H9 (cell line): Measurements from ENCODE around the gene SLC25A18. TPM values are rescaled to one million over a fixed set of nuclear protein-coding genes. Genes with fewer than 3 reads are reported as not detected.

ENCODE experiments used
- DNase-seq: peaks from one replicate; pipeline ENCODE4 v3.0.0-alpha.2; 2017
- H2AFZ ChIP-seq: one replicate; pipeline ENCODE4 v1.6.1; 2013; ENCODE audit warnings: mild to moderate bottlenecking, low read length, control low read depth, moderate library complexity
- H2AK5ac ChIP-seq: 2 replicates; pipeline ENCODE4 v1.6.1; 2013; ENCODE audit warnings: low read length, control low read depth, mixed read lengths; ENCODE audit not compliant: insufficient read length
- H2BK120ac ChIP-seq: one replicate; pipeline ENCODE4 v1.6.1; 2013; ENCODE audit warnings: low read depth, mild to moderate bottlenecking, low read length, control low read depth, inconsistent platforms; ENCODE audit not compliant: poor library complexity, severe bottlenecking
- H2BK12ac ChIP-seq: 2 replicates; pipeline ENCODE4 v1.6.1; 2013; ENCODE audit warnings: low read length, control low read depth, mixed read lengths, low read depth; ENCODE audit not compliant: insufficient read length
- H2BK15ac ChIP-seq: 2 replicates; pipeline ENCODE4 v1.6.1; 2013; ENCODE audit warnings: low read depth, low read length, control low read depth
- H2BK20ac ChIP-seq: one replicate; pipeline ENCODE4 v1.6.1; 2013; ENCODE audit warnings: low read depth, mild to moderate bottlenecking, low read length, control low read depth, inconsistent platforms; ENCODE audit not compliant: poor library complexity, severe bottlenecking
- H2BK5ac ChIP-seq: 2 replicates; pipeline ENCODE4 v1.6.1; 2013; ENCODE audit warnings: low read length, control low read depth, mixed read lengths; ENCODE audit not compliant: insufficient read length
- H3K14ac ChIP-seq: 2 replicates; pipeline ENCODE4 v1.6.1; 2013; ENCODE audit warnings: low read length, control low read depth; ENCODE audit not compliant: insufficient read depth
- H3K18ac ChIP-seq: 2 replicates; pipeline ENCODE4 v1.6.1; 2013; ENCODE audit warnings: low read depth, mild to moderate bottlenecking, mixed read lengths, low read length, control low read depth; ENCODE audit not compliant: insufficient read length
- H3K23ac ChIP-seq: 2 replicates; pipeline ENCODE4 v1.6.1; 2013; ENCODE audit warnings: low read length, control low read depth, mixed read lengths, low read depth; ENCODE audit not compliant: insufficient read length
- H3K23me2 ChIP-seq: 2 replicates; pipeline ENCODE4 v1.6.1; 2013; ENCODE audit warnings: low read depth, mild to moderate bottlenecking, mixed read lengths, low read length, control low read depth; ENCODE audit not compliant: insufficient read length, poor library complexity, severe bottlenecking
- H3K27ac ChIP-seq: 2 replicates; pipeline ENCODE4 v1.5.1; 2013; ENCODE audit warnings: low read length, control low read depth, mixed read lengths, low read depth; ENCODE audit not compliant: insufficient read length
- H3K27me3 ChIP-seq: 2 replicates; pipeline ENCODE4 v1.6.1; 2013; ENCODE audit warnings: low read length, control low read depth, inconsistent platforms; ENCODE audit not compliant: insufficient read depth
- H3K4ac ChIP-seq: 2 replicates; pipeline ENCODE4 v1.6.1; 2013; ENCODE audit warnings: low read depth, mild to moderate bottlenecking, control low read depth, inconsistent platforms, low read length, moderate library complexity
- H3K4me1 ChIP-seq: 2 replicates; pipeline ENCODE4 v1.6.1; 2013; ENCODE audit warnings: low read length, control low read depth, inconsistent platforms; ENCODE audit not compliant: insufficient read depth
- H3K4me2 ChIP-seq: 2 replicates; pipeline ENCODE4 v1.6.1; 2013; ENCODE audit warnings: low read length, control low read depth, mixed read lengths; ENCODE audit not compliant: insufficient read length, insufficient read depth
- H3K56ac ChIP-seq: 2 replicates; pipeline ENCODE4 v1.6.1; 2013; ENCODE audit warnings: low read depth, mild to moderate bottlenecking, mixed read lengths, low read length, control low read depth; ENCODE audit not compliant: insufficient read length
- H3K79me1 ChIP-seq: 2 replicates; pipeline ENCODE4 v1.6.1; 2013; ENCODE audit warnings: low read depth, mild to moderate bottlenecking, moderate library complexity, low read length, control low read depth, inconsistent platforms; ENCODE audit not compliant: insufficient read depth, poor library complexity, severe bottlenecking
- H3K79me2 ChIP-seq: 2 replicates; pipeline ENCODE4 v1.6.1; 2013; ENCODE audit warnings: low read length, control low read depth, inconsistent platforms; ENCODE audit not compliant: insufficient read depth
- H3K9ac ChIP-seq: 2 replicates; pipeline ENCODE4 v1.6.1; 2013; ENCODE audit warnings: low read length, control low read depth, mixed read lengths; ENCODE audit not compliant: insufficient read length; ENCODE audit errors: extremely low read depth
- H3K9me3 ChIP-seq: one replicate; pipeline ENCODE4 v1.6.1; 2013; ENCODE audit warnings: low read depth, low read length, inconsistent platforms; ENCODE audit not compliant: control insufficient read depth
- H3T11ph ChIP-seq: one replicate; pipeline ENCODE4 v1.6.1; 2013; ENCODE audit warnings: mild to moderate bottlenecking, low read length, control low read depth, inconsistent platforms
- H4K20me1 ChIP-seq: one replicate; pipeline ENCODE4 v1.6.1; 2013; ENCODE audit not compliant: control insufficient read depth, insufficient read length, insufficient read depth
- H4K5ac ChIP-seq: 2 replicates; pipeline ENCODE4 v1.6.1; 2013; ENCODE audit warnings: low read depth, mild to moderate bottlenecking, mixed read lengths, low read length, control low read depth; ENCODE audit not compliant: insufficient read length
- H4K8ac ChIP-seq: replicated peaks from 2 replicates; pipeline ENCODE4 v1.6.1; 2013; ENCODE audit warnings: low read length, control low read depth, mixed read lengths, low read depth; ENCODE audit not compliant: insufficient read length
- H4K91ac ChIP-seq: 2 replicates; pipeline ENCODE4 v1.6.1; 2013; ENCODE audit warnings: low read depth, mild to moderate bottlenecking, moderate library complexity, mixed read lengths, low read length, control low read depth; ENCODE audit not compliant: insufficient read length
- H3K27ac Mint-ChIP-seq, 3 experiments: 2 replicates in 2 of 3; 3 replicates in 1 of 3; pipeline ENCODE4 v1.8.0; 2020 to 2021; ENCODE audit warnings: mixed read lengths in 3 of 3, mild to moderate bottlenecking in 1 of 3, moderate library complexity in 1 of 3
- H3K27me3 Mint-ChIP-seq: 2 replicates; pipeline ENCODE4 v1.8.0; 2021; ENCODE audit warnings: low read depth, mild to moderate bottlenecking, moderate library complexity, mixed read lengths
- H3K36me3 Mint-ChIP-seq, 3 experiments: 2 replicates in 2 of 3; 3 replicates in 1 of 3; pipeline ENCODE4 v1.8.0; 2020 to 2021; ENCODE audit warnings: low read depth in 3 of 3, mixed read lengths in 3 of 3; ENCODE audit not compliant: insufficient read depth in 1 of 3
- H3K4me1 Mint-ChIP-seq, 2 experiments: 2 replicates each; pipeline ENCODE4 v1.8.0; 2020; ENCODE audit warnings: mixed read lengths in 2 of 2
- H3K4me3 Mint-ChIP-seq, 2 experiments: 2 replicates in 1 of 2; 3 replicates in 1 of 2; pipeline ENCODE4 v1.8.0; 2020 to 2021; ENCODE audit warnings: mild to moderate bottlenecking in 2 of 2, mixed read lengths in 2 of 2, moderate library complexity in 1 of 2
- H3K9me3 Mint-ChIP-seq, 2 experiments: 2 replicates in 1 of 2; 3 replicates in 1 of 2; pipeline ENCODE4 v1.8.0; 2020; ENCODE audit warnings: mild to moderate bottlenecking in 2 of 2, mixed read lengths in 2 of 2, moderate library complexity in 1 of 2
- CTCF ChIP-seq: fragments of 200-600 bp; sonication (generic); conservative IDR thresholded peaks from 3 replicates; pipeline ENCODE4 v1.8.0; 2021; ENCODE audit warnings: antibody characterized with exemption, mild to moderate bottlenecking
- WGBS: extraction: QIAGEN DNeasy Blood & Tissue Kit; methylation state at CpG from one replicate; pipeline ENCODE4 v1.1.7; 2013; ENCODE audit warnings: missing lambda C conversion rate, low lambda C conversion rate, mixed read lengths; ENCODE audit not compliant: insufficient read length; ENCODE audit errors: extremely low coverage; 5-methylcytosine and 5-hydroxymethylcytosine counted together
- total RNA-seq: library from RNA; stranded (reverse); gene quantifications from 2 replicates; pipeline ENCODE4 v1.2.1, GENCODE V29; 2021

Gene SLC25A18
- total RNA-seq, 1 experiment from 2014 or later: 2.3 TPM

DNA sequence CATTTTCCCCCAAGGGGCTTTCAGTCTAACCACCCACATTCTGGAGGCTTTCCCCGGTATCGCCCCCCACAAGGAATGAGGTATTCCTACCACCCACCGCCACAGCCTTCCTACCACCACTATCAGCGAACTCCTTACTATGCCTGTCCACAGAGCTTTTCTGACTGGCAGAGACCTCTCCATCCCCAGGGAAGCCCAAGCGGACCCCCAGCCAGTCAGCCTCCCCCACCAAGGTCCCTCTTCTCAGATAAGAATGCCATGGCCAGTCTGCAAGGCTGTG, 14.6 kb upstream of the SLC25A18 start:
- peak overlapping the region in 2 of 3 experiments; percentile 35 to 86; a peak in 3 of 7 replicates for H3K27ac Mint-ChIP-seq
- peaks cover 60 to 90% (median 76%) of the 10 kb centered on the region in 3 experiments for H3K36me3 Mint-ChIP-seq
- no peaks in the 10 kb centered on the region for H3K27me3 Mint-ChIP-seq

More for the DNA sequence above, 14.6 kb upstream of the SLC25A18 start:
- H3K4me2 ChIP-seq: no peak overlapping the region
- no peak overlapping the region for H2BK120ac ChIP-seq
- no peak overlapping the region for H3K27ac ChIP-seq
- H4K8ac ChIP-seq: no peak overlapping the region
- no peaks in the 10 kb centered on the region for H3K79me2 ChIP-seq
- H4K5ac ChIP-seq: no peak overlapping the region
- Mint-ChIP-seq H3K4me3 (no peak overlapping the region), H3K9me3 (no peaks in the 10 kb centered on the region; a peak in 1 of 5 replicates), H3K4me1 (no peaks in the 10 kb centered on the region)
- no peak overlapping the region for H2BK15ac ChIP-seq
- TF ChIP-seq CTCF: no peak
- no peak overlapping the region for H3K23ac ChIP-seq
- no peak overlapping the region for H2AFZ ChIP-seq
- no peak overlapping the region for H2BK5ac ChIP-seq
- no peak overlapping the region for H3K18ac ChIP-seq
- no peak overlapping the region for H4K91ac ChIP-seq
- no peak overlapping the region for H3K56ac ChIP-seq
- H3K9me3 ChIP-seq: no peaks in the 10 kb centered on the region
- no peak overlapping the region for H2BK20ac ChIP-seq
- H4K20me1 ChIP-seq: no peaks in the 10 kb centered on the region
- no peaks in the 10 kb centered on the region for H3K27me3 ChIP-seq
- H3K9ac ChIP-seq: no peak overlapping the region
- DNase-seq: no peak
- no peak overlapping the region for H2AK5ac ChIP-seq
- no peak overlapping the region for H3T11ph ChIP-seq
- H3K79me1 ChIP-seq: no peaks in the 10 kb centered on the region
- no CpG with 5 or more reads among the region's 5 CpGs for WGBS
- H3K4ac ChIP-seq: no peak overlapping the region
- H2BK12ac ChIP-seq: no peak overlapping the region
- H3K23me2 ChIP-seq: no peaks in the 10 kb centered on the region
- no peaks in the 10 kb centered on the region for H3K4me1 ChIP-seq
- no peak overlapping the region for H3K14ac ChIP-seq
